NCI-H2171 treated with DMSO at 0.1 percent for 48 hours (cell line): ENCODE measurements around the gene RNF123.

ENCODE experiments used
- DNase-seq: peaks from one replicate; lab custom pipeline; 2025; lab: John Stamatoyannopoulos, UW

The RNF123 gene

DNA sequence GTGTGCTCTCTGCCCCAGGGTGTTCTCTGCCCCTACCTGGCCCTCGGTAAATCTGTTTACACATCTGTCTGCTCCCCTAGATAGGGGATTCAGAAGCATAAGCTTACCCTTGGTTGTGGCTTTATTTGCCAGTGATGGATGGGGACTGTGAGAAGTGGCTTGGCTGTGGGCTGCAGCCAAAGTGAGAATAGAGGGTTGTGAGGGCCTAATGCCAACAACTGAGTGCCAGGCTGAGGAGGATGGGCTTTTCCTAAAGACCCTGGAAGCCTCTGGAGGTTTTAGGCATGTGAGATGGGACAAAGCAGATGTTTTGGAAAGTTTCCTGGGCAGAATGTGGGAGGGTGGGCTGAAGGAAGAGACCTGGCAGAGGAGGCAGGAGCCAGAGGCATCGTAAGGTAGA lies 30.6 kb upstream of the RNF123 start:
- DNase-seq = no peak

DNA sequence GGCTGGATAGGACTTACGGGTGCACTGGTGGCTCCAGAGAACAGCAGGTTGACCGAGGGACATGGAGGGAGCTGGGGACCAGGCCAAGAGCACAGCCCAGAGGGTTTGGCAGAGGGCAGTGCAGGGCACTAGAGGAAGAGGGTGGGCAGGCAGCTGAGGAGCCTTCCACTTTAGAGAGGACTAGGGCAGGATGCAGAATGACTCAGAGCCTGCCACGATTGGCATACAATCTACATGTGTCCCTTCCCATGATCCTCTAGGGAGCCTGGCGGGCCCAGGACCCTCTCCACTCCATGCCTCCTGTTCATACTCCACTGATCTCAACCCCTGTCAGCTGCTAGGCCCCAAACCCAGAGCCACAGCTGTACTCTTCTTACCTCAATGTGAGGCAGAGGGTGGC lies 29.6 kb upstream of the RNF123 start:
- DNase-seq = no peak

DNA sequence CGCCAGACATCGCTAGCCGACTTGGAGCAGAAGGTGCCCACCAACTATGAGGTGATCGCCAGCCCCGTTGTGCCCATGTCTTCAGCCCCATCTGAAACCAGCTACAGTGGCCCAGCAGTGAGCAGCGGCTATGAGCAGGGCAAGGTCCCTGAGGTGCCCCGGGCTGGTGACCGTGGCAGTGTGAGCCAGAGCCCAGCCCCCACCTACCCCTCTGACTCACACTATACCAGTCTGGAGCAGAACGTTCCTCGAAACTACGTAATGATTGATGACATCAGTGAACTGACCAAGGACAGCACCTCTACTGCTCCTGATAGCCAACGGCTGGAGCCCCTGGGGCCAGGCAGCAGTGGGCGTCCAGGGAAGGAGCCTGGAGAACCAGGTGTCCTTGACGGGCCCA lies 28.1 kb upstream of the RNF123 start:
- no peak for DNase-seq

DNA sequence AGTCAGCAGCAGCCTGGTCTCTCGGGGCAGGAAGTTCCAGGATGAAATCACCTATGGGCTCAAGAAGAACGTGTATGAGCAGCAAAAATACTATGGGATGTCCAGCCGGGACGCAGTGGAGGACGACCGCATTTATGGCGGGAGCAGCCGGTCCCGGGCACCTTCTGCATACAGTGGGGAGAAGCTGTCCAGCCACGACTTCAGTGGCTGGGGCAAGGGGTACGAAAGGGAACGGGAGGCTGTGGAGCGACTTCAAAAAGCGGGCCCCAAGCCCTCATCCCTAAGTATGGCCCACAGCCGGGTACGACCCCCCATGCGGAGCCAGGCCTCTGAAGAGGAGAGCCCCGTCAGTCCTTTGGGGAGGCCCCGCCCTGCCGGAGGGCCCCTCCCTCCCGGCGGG lies 27.3 kb upstream of the RNF123 start:
- DNase-seq = no peak

DNA sequence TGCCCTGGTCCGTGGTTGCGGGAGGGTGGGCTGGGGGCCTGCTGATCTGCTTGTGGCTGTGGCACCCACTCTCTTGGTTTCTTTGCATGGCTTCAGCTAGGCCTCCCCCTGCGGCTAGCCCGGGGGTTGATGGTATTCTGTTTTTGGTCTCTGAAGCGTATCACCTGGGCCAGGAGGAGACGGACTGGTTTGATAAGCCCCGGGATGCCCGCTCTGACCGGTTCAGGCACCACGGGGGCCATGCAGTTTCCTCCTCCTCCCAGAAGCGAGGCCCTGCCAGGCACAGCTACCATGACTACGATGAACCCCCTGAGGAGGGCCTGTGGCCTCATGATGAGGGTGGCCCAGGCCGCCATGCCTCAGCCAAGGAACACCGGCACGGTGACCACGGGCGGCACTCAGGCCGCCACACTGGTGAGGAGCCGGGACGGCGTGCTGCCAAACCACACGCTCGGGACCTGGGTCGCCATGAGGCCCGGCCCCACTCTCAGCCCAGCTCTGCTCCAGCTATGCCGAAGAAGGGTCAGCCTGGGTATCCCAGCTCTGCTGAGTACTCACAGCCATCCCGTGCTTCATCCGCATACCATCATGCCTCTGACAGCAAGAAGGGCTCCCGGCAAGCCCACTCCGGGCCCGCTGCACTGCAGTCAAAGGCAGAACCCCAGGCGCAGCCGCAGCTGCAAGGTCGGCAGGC lies 26.5 kb upstream of the RNF123 start:
- no peak for DNase-seq

DNA sequence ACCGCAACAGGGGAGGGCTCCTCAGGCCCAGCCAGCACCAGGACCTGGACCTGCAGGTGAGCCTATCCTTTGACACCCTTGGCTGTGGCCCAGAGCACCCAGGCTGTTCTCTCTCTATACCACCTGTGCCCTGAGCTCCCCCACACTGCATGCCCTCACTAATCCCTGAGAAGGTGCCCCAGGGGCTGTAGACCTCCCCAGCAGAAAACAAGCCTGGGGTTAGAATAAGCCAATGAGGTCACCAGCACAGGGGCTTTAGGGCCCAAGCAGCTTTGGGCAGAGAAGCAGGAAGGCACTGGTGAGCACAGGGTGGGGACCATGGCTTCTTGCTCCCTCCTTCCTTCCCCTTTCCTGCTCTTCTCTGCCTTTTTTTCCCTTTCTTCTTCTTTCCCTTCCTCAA lies 25.5 kb upstream of the RNF123 start:
- DNase-seq = no peak

DNA sequence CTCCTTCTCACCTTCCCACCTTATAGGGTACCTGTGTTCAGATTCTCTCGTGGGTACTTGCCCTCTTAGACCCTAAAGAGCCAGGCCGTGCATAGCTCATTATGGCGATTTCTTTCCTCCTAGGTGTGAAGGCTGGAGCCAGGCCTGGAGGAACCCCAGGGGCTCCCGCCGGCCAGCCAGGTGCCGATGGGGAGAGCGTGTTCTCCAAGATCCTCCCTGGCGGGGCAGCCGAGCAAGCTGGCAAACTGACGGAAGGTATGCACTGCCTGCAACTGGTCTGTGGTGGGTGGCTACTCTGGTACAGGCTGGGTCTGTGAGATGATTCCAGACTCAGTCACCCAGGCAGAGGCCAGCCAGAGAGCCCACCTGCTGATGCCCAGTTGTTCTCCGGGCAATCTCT lies 25.1 kb upstream of the RNF123 start:
- no peak for DNase-seq

DNA sequence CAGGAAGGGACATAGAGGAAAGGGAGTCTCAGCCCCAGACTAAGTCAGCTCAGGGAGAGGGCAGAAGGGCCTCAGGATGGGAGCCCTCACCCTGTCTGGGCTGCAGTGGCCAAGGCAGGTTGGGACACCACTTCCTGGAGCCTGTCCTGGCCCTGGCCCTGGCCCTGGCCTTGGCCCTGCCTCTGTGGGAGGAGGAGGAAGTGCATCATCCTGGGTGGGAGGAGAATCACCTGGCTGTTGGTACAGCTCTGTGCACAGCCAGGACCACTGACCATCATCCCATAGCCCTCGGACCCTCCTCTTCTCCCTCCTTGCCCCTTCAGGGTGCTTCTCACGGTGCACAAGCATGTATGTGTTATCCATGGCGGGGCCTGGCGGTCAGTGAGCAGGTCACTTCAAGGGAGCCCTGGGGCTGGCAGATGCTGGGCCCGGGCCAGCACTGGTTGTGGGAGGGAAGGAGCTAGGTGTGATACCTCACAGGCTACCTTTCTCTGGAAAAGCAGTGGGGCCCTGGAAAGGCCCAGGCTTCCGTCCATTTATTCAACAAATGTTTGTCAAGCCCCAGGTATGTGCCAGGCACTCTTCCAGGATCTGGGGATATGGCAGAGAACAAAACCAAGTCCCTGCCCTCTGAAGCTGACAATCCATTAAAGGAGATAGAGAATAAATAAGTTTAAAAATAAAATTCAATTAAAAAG lies 23.4 kb upstream of the RNF123 start:
- DNase-seq = no peak

DNA sequence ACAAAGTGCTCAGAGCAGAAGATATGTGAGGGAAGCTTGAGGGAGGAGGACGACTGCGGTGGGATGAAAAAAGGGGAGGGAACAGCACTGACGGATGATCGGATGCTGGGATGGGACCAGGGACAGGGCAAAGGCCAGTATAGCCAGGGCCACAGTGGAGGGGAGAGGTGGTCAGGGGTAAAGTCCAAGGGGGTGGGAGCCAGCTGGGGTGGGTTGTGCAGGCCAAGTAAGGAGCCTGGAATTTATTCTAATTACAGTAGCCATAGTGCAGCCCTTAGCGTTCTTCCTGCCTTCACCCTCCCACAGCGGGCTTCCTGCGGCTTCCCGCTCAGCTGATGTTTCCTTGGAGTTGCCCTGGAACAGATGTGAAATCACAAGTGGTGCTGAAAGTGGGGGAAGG lies 22.8 kb upstream of the RNF123 start:
- DNase-seq = no peak

DNA sequence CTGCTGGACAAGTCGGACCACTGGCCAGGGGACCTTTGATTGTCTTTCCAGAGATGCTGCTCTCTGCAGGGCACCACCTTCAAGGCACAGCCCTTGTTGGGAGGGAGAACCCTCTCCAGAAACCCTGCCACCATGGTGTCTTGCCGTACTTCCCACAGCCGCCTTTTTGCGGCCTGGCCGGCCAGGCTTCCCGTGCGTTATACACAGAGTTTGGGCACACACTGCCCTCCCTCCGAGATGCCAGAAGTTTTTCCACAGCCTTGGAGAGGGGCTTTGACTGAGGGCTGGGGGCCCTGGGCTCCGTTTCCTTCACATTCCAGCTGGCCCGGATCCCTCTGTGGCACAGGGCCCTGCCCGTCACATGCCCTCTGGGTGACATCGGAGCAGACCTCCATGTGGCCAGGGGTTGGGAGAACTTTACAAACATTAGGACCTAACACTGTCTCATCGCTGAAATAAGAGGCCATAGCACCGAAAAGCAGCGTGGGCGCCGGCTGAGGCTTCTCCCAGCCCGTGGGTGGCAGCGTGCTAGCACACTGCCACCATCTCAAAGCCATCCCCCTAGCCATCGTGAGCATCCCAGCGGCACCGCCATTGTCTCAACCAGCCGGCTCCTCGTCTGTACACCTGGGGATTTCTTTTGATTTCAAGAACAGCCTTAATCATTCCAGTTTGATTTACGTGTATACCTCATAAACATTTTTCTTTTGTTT lies 21.5 kb upstream of the RNF123 start:
- no peak for DNase-seq

DNA sequence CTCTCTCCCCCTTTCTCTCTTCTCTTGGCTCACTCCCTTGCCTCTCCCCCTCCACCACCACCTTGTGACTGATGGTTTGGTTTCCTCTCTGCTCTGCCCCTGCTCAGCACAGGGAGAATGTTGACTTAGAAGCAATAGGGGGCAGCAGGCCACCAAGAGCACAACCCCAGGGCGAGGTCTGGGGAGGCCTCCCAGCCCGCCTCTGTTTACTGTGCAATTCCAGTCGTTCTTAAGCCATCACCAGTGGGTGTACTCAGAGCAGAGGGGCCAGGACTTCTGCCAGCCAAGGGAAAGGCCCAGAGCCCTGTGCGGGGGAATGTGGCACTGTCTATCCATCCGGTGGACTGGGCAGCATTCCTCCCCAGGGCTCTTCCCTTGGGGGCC lies 21.0 kb upstream of the RNF123 start:
- no peak for DNase-seq

DNA sequence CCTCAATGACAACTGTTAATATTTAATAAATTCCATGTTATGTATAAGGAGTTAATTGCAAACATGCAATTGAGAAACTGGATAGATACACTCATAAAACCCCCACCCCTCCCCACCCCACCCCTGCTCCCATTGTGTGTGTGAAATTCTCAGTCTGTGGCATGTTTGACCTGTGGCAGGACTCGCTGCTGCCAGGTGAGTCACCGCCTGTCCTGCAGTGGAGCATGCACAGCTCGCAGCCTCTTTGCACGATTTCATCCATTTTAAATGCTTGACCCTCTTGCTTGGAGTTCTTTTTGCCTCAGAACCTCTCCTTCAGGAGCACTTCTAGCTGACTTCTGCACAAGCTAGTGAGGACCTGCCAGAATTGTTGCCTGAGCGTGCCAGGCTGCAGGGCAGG lies 20.5 kb upstream of the RNF123 start:
- no peak for DNase-seq

DNA sequence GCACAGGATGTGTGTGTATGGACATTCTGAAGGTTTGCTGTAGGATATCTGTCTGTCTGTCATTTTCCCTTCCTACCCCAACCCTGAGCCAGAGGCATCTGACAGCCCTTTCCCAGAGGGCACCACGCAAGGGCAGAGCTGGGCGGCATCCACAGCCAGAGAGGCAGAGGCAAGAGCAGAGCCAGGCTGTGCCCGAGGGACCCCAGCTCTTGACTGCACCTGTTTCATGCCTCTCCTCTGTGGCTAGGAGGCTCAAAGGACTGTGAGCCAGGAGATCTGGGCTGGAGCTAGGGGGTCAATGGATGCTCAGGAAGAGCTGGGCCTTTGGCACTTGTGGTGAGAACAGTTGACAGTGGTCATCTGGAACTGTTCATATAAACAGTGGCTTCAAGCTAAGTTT lies 20.0 kb upstream of the RNF123 start:
- DNase-seq = no peak

DNA sequence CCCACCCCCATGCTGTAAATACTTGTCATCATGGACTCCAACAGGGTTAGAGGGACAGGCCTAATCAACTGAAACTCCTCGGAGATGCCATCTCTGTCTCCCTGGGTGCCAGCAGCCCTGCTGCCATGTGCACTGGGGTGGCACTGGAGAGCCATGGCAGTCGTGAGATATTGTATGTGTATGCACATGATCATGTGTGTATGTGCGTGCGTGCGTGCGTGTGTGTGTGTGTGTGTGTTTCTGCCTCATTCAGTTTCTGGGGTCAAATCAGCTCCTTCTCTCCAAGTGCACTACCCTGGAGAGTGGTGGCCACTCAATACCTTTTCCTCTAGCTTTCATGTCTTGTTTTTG lies 18.4 kb upstream of the RNF123 start:
- no peak for DNase-seq

DNA sequence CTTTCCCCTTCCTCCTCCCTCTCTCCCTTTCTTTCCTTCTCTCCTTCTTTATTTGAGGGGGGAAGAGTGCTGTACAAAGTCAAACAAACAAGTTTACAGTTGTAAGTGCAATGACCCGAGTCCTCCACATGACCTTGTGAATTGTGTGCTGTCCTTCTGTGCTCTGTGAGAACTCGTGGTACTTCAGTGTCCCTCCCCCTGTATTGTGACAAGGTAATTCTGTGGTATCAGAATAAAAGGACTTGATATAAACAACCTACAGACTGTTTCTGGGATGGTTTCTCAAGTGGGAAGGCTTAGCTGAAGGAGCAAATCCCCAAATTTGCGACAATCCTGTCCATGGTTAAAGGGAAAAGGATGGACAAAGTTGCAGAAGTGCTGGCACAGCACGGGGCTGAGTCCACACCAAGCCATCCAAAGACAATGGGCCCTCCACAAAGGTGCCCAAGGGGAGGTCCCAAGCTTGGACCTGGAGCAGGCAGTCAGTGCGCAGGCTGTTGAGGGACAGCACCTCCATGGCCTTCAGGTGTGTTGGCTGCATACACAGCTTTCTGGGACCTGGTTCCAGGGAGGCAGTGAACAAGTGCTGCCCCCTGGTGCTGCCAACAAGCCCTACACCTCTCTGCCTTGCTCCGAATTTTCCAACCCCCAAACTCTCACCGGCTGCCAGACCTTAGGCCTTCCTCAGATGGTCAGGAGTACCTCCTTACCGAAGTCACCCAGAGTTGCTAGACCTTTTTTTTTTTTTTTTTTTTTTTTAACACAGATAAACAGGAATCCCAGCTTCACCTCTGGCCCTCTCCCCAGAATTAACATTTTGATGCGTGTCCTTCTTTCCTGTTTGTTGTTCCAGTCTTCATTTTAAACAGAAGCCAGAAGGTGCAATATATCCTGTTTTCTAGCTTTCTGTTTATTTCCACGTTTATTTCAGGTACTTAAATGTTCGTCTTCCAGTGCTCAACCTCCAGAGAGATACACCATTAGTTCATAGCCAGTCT lies 17.8 kb upstream of the RNF123 start:
- no peak for DNase-seq

DNA sequence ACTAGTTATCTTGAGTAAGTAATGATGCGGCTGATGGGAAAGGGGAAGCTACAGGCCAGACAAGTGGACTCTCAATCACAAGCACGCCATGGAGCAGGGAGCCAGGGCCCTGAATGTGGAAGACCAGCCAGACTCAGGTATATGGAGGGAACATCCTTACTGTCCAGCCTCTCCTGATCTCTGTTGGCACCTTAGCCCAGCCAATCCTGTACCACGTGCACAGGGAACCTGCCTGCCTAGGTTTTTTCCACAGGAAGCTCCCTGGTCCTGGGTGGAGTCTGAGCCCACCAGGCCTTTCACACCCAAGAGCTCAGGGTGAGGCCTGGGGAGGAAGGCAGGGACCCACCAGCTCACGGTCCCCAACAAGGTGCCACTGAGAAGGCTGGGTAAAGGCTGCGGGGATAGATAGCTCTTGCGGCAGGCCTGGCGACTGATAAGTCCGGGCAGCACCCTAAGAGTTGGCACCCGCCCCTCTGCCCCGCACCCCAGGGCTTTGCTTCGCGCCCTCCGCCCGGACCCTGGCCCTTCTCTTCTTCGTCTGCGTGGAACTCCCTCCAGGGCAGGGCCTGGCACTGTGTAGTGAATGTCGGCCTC lies 16.1 kb upstream of the RNF123 start:
- no peak for DNase-seq

DNA sequence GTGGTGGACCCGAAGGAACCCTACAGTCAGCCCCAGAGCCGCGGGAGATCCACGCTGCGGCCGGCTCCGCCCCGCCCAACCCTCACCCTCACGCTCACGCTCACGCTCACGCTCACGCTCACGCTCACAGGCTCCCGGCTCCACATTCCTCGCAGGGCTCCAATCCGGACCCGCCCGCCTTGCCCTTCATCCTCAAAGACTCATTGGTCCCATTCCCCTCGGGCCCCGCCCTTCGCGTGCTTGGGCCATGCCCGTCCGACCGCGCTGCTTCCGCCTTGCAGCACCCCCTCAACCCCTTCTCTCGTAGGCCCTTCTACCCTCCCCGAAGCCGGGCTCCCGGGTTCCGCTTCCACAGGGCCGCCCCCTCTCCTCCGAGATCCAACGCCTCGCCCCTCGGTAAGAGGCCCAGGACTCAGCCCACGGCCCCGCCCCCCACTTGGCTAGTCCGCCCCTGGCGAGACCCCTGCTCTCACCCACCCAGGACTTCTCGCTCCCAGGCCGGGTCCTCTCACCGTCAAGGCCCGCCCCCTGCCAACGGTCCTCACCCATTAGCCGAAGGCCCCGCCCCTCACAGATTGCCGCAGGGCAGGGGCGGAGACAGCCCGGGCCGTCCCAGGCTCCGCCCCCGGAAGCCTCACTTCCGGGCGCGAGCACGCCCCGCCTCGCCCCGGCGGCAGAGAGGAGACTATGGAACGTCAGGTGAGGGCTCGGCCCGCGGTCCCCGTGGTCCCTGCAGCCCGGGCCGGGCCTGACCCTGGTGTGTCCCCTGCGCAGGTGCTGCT lies 15.5 kb upstream of the RNF123 start, which contains the start of gene APEH:
APEH (plus strand) TSS at position 637 of the 782 bp plus-strand sequence; CDS start at position 688, 51 bp downstream.
- no peak for DNase-seq

DNA sequence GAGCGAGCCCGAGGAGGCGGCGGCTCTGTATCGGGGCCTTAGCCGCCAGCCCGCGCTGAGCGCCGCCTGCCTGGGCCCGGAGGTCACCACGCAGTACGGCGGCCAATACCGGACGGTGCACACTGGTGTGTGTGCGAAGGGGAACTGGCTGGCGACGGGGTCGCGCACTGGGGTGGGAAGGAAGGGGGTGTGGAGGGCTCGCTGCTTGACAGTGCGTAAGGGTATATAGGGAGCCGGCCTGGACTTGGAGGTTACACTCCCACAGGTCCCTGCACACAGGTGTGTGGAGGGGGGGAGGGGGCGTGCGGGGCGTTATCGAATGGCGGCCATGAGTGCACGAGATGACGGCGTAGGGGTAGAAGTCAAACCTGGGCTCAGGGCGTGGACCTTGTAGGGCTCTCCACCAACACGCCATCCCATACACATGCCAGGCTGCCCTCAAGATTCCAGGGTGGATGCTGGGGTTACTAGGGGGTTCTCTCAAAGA lies 14.8 kb upstream of the RNF123 start:
- no peak for DNase-seq

DNA sequence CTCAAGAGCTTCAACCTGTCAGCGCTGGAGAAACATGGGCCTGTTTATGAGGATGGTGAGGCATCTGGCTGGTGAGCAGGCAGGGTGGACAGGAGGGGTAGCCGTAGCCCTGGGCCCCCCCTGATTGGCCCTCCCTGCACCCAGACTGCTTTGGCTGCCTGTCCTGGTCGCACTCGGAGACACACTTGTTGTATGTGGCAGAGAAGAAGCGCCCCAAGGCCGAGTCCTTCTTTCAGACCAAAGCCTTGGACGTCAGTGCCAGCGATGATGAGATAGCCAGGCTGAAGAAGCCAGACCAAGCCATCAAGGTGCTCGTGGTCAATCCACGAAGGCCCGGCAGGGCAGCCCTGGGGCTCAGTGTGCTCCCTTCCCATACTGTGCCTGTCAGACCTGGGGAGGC lies 13.4 kb upstream of the RNF123 start:
- DNase-seq = no peak

DNA sequence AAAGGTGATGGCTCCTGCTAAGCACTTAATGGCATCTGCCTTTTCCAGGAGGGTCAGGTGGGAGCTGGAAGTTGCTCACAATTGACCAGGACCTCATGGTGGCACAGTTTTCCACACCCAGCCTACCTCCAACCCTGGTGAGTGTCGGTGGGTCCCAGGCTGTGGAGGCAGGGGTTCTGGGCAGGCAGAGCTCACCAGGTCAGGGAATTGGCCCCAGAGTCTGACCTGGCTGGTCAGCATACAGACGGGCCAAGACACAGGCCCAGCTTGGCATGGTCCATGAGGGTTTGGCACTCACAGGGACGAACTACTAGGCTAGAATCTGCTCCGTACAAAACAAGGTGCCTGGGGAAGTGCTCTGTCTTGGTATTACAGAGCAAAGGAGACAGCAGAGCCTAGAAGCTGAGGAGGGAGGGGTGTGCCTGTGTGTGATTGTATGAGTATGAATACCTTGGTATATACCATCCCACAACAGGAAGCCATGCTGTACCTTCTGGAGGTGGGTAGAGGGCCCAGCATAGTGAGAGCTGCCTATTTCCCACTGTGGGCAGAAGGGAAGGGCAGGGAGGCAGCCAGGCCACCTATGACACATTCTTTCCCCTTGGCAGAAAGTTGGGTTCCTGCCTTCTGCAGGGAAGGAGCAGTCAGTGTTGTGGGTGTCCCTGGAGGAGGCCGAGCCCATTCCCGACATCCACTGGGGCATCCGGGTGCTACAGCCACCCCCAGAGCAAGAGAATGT lies 8.7 kb upstream of the RNF123 start:
- DNase-seq = no peak
